Measurements from ENCODE around the gene SH3BP2.
A peak's percentile ranks its signal among the peaks of the same experiment; 100 is the strongest.

Gene SH3BP2

GRCh38 chr4:2792396-2792710 lies 532 bp upstream of the SH3BP2 start:
- DNase-seq = no peak

- DNase-seq = no peak
Observed at GRCh38 chr4:2793586-2794485, 951 bp downstream of the SH3BP2 start.

- no peak for DNase-seq
Observed at GRCh38 chr4:2794486-2795299, 1.8 kb downstream of the SH3BP2 start.

GRCh38 chr4:2795300-2795892 lies 2.5 kb downstream of the SH3BP2 start:
- DNase-seq = no peak

- DNase-seq = no peak
Observed at GRCh38 chr4:2795893-2796848, 3.3 kb downstream of the SH3BP2 start.

- DNase-seq = no peak
Observed at GRCh38 chr4:2796849-2797544, 4.1 kb downstream of the SH3BP2 start.

- DNase-seq = peak in 1 of 4 experiments; percentile 29
Observed at GRCh38 chr4:2797545-2798305, 4.8 kb downstream of the SH3BP2 start.

- DNase-seq = no peak
Observed at GRCh38 chr4:2798399-2799223, 5.7 kb downstream of the SH3BP2 start.

DNA sequence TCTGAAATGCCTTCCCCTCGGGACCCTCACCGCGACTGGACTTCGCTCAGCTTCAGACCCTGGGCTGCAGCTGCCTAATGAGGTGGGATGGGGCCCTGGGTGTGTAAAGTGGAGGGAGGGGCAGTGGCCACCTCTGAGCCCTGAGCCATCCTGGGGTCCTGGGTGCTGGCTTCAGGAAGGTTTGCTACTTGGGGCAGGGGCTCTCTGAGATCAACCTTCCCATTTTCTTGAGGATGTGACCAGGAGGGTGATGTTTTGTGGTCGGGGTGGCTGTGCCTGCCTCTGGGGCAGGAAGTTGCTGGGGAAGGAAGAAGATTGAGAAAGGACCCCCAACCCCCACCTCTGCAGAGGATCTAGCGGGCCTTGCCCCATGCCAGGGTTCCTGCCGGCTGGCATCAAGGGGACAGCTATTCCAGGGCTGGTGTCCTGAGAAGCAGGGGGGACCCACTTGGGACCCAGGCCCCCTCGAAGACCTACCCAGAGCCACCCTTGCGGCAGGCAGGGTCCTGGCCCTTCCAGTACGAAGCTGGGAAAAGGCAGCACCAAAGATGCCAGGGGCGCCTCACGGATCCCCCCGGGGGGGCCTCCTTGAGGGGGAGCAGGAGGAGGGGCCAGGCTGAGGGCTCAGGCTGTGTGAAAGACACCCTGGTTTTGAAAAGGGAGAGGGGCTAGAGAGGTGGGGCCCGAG lies 6.5 kb downstream of the SH3BP2 start:
- DNase-seq = no peak

GRCh38 chr4:2799971-2800690 lies 7.2 kb downstream of the SH3BP2 start:
- DNase-seq = no peak

GRCh38 chr4:2800691-2801596 lies 8.1 kb downstream of the SH3BP2 start:
- DNase-seq = no peak

DNA sequence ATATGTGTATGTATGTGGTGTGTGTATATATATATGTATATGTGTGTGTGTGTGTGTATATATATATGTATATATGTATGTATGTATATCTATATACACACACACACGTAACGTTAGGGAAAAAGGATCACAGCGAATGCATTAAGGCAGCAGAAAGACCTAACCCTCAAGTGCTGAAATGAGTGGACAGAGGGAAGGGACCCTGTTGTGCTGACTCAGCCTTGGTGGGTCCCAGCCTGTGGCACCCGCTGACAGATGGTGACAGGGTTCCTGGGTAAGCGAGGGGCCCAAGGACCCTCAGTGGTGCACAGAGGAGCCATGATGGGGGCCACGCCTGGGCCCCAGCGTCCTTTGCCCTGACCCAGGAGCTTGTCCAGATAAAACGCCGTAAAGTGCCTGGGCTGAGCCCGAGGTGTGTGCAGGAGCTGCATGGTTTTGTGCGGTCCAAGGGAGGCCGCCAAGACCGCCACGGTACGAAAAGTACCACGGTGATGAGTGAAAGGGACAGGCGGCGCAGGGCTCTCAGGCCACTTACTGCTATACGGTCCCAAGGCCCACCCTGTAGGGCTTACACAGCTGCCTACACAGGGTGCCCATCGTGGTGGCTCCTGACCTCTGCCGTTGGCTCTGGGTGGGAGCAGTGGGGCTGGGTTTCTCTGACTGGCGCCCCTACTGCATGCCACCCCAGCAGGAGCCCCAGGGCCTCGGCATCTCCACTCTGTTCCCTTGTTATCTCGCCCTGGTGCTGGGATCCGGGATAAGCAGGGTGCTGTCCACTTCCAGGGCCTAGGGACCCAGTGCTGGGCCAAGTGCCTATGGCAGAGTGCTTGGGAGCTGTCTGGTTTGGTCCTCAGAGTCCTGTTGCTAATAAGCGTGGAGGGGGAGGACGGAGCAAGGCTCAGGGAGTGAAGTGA lies 10.0 kb downstream of the SH3BP2 start:
- DNase-seq = no peak

DNA sequence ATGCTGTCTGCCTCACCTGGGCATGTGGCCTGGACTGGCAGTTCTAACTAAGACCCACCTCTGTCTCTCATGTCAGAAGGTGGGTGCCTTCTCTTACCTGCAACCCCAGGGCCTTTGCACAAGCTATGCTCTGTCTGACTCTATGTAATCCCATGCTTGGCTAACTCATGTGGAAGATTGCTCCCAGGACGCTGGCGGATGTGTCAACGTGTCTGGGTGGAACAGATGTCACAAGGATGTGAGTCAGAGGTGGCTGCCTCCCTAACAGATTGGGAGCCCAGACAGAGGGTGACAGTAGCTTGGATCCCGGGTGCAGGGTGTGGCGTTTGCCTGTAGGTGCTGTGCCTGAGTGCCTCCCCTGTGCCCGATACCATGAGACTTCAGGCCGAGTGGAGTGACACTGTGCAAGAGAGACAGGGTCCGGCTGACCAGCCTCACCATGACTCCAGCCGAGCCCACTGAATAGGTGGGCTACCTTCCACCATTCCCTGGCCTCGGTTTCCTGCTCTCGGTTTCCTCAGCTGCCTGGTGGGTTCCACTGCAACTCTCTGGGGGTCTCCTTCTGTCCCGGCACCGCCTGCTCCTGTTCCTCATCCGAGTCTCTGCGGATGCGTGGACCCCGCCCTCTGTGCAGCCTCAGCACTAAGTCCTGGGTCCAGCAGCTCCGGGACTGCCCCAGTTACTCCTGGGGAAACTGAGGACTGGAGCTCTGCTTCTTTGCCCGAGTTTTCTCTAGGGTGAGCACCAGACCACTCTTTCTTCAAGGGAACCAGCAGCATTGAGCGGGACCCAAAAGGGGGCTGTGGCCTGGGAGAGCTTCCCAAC lies 11.0 kb downstream of the SH3BP2 start:
- no peak for DNase-seq

DNA sequence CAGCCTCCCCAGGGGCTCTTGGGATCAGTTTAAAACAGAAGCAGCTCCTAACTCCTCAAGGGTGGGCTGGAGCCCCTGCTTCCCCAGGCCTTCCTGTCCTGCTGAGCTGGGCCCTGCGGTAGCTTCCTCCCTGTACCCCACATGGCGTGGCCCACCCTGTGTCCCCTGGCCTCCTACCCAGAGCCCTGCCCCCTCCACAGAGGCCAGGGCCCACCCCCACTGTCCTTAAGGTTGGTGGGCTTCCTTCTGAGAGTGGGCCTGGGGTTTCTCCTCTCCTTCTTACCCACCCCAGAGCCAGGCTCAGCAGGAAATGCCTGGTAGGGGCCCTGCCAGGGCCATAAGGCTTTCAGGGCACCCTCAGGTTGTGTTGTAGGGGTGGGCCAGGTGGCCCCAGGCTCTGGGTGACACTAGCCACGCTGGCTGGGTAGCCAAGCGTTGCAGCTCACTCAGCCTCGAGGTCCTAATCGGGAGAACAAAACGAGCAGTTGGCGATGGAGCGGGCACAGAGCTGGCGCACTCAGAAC lies 11.6 kb downstream of the SH3BP2 start:
- DNase-seq = no peak

DNA sequence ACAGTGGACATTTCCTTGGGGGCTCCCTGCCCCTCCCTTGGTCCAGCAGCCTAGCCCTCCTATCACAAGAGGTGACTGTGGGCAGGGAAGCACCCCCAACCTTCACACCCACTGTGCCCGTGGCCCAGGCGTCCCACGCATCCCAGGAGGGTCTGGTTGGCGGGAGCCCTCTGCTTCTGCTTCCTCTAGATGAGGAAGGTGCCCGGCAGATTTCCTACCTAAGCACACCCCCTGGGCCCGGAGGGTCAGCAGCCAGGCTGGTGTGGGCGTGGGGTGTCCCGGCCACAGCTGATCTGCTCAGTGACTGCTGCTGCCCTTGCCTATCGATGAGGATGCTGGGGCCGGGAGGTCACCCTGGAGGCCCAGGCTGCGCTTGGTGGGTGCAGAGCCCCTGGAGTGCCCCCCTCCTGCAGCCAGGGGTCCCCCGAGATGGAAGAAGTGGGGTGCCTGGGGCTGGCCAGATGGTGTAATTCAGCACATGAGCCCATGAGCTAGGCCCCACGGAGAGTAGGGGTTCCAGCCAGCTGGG lies 12.2 kb downstream of the SH3BP2 start:
- DNase-seq = no peak

All from activated naive CD4-positive, alpha-beta T cell (primary cell).